Choroid plexus epithelial cell (primary cell): ENCODE results near the gene DPEP2.
"Not testable (repeated sequence)": the region's sequence is repeated elsewhere in the genome, so short reads cannot be mapped to it uniquely, and the experiment has no call there.

Source experiments
- DNase-seq: peaks from one replicate; pipeline ENCODE4 v3.0.0-alpha.2; 2010; ENCODE audit warnings: low read depth
- H3K4me3 ChIP-seq: 2 replicates; pipeline ENCODE4 v1.5.1; 2011; ENCODE audit warnings: low read depth, mild to moderate bottlenecking, control low read depth, low read length, moderate library complexity
- TF ChIP-seq, protein P1 (sequence below): conservative IDR thresholded peaks from 2 replicates; pipeline ENCODE4 v1.5.1; 2011; ENCODE audit warnings: low read depth, mild to moderate bottlenecking, control low read depth, inconsistent platforms, low read length, moderate library complexity

Gene DPEP2

DNA sequence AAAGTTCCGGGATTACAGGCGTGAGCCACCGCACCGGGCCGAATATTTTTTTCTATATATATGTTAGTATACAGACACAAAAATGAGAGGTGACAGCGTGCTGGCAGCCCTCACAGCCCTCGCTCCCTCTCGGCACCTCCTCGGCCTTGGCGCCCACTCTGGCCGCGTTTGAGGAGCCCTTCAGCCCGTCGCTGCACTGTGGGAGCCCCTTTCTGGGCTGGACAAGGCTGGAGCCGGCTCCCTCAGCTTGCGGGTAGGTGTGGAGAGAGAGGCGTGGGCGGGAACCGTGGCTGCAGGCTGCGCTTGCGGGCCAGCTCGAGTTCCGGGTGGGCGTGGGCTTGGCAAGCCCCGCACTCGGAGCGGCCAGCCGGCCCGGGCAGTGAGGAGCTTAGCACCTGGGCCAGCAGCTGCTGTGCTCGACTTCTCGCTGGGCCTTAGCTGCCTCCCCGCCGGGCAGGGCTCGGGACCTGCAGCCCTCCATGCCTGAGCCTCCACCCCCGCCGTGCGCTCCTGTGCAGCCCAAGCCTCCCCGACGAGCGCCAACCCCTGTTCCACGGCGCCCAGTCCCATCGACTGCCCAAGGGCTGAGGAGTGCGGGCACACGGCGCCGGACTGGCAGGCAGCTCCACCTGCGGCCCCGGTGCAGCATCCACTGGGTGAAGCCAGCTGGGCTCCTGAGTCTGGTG, 17.1 kb downstream of the DPEP2 start:
- TF ChIP-seq, protein P1, sequence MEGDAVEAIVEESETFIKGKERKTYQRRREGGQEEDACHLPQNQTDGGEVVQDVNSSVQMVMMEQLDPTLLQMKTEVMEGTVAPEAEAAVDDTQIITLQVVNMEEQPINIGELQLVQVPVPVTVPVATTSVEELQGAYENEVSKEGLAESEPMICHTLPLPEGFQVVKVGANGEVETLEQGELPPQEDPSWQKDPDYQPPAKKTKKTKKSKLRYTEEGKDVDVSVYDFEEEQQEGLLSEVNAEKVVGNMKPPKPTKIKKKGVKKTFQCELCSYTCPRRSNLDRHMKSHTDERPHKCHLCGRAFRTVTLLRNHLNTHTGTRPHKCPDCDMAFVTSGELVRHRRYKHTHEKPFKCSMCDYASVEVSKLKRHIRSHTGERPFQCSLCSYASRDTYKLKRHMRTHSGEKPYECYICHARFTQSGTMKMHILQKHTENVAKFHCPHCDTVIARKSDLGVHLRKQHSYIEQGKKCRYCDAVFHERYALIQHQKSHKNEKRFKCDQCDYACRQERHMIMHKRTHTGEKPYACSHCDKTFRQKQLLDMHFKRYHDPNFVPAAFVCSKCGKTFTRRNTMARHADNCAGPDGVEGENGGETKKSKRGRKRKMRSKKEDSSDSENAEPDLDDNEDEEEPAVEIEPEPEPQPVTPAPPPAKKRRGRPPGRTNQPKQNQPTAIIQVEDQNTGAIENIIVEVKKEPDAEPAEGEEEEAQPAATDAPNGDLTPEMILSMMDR = no peak
- no peak for DNase-seq
- no peak overlapping the region for H3K4me3 ChIP-seq

DNA sequence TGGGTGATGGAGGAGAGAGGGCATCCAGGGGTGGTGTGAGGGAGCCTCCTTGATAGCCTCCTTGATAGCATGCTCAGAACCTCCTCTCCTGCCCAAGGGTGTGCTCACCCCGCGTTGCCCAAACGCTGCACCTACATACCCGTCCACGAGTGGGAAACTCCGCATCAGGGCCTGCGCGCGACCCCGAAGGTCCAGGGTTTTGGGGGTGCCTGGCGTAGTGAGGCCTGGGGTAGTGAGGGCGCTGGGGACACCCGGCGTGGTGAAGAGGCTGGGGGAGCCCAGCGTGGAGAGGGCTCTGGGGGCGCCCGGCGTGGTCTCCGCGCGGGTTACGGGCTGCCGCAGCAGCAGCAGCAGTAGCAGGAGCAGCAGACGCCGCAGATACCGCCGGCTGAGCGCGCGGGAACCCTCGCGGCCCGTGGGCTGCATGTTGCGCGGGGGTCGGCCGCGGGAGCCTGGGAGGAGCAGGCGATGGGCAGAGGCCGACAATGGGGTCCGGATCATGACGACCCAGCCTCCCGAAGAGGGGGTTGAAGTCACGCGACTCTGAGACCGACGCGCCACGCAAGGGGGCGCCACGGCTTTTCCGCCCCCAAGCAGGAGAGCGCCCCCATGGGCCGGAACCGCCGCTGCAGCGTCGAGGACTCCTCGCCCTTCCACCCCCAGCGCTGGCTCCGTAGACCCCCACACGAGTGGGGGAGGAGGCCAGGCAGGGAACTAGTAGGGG, 19.2 kb downstream of the DPEP2 start, which contains the start of gene DPEP3:
TSS of gene DPEP3 (minus strand) at position 545 of the 724 bp plus-strand sequence. CDS start at position 426, 119 bp downstream.
- no peak for DNase-seq
- TF ChIP-seq, protein P1 = peak; percentile 46
- no peak within 1 kb of the TSS for H3K4me3 ChIP-seq

DNA sequence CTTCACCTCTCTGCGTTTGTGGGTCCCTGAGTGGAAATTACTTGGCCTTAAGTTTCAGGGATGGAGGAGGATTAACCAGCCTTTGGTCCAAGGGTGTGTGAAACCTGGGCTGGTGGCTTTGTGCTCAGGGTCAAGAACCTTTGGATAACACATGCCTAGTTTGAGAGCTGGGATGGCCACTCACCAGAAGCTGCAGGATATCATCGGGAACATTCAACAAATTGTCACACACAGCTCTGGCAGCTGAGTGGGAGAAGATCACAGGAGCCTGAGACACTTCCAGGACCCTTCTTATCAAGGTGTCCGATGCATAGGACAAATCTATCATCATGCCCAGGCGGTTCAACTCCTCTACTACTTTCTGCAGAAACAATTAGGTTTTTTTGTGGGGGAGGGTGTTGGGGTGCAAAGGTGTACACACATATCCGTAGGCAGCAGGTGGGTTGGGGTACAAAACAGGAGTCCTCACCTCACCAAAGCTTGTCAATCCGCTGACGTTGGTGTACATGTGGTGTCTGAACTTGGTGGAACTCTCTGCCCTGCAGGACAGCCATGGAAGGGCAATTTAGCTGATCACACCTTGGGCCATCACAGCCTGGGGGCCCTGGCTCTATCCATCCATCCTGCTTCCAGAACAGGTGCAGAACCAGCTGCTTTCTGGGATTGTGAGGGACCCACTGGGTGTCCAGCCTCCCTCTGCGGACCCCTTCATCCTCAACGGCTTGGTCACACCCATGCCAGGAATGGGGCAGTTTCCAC, 21.6 kb downstream of the DPEP2 start:
- no peak for DNase-seq
- no peak overlapping the region for H3K4me3 ChIP-seq
- TF ChIP-seq, protein P1 = no peak

DNA sequence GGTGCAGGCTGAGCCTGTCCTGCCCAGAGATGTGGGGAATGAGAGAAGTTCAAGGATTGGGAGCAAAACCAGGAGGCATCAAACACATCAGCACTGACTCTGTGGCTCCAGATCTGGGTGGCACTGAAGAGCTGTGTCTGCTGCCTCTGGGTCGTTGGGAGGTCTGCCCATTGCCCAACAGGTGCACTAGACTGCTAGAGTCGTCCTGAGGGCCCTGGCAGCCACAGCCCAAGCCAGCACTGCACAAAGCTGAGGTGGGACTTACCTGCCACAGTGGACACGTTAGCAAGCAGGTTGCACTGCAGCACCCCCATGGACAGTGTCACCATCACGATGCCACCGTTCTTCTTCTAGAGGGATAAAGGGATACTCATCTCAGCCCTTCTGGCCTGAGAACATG, 22.3 kb downstream of the DPEP2 start:
- TF ChIP-seq, protein P1 = no peak
- H3K4me3 ChIP-seq = no peak overlapping the region
- no peak for DNase-seq

DNA sequence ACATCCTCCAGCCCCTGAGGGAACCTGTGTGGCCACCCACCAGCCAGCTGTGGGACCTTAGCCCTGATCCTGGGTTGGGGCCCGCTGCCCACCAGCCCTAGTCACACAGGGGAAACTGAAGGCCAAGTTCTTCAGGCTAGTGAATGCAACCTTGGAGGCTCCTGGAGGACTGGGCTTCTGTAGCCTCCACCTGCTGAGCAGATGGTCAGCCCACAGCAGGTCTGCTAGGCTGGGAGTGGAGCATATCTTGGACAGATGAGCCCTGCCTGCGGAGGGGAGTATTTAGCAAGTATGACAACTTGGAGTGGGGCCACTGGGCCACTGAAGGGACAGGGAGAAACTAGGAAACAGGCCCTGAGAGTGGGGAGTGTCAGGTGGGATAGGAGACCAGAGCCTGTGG, 23.1 kb downstream of the DPEP2 start:
- TF ChIP-seq, protein P1 = no peak
- no peak for DNase-seq
- no peak overlapping the region for H3K4me3 ChIP-seq

DNA sequence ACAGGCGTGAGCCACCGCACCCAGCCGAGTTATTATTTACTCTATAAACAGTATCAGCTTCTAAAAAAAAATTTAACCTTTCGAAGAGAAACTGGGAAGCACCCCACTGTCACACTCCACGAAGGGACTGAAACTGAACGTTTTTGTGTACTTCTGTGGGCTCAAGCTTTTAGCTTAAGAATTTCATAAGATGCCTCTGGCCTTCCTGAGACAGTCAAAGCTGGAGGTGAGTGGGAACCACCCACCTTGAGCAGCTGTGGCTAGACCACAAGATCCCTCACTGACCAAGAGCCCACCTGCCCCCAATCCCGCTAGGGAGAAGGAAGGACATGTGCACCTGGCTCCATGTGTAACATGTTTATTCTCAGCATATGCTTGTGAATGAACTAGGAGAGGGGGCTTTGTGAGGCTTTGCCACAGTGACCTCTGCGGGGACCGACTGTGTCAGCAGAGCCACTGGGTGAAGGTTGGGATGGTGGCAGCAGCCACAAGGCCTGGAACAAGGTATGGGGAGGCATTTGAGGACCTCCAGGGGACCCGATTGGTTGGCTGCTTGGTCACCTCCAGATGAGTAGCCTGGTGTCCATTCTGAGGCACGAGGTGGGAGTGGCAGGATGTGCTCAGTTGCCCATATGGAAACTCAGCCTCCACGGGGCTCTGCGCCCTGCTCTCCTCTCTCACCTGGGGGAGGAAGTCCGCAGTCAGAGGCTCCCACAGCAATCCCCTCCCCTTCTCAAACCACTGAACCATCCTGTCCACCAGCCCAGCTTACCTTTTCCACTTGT, 23.8 kb downstream of the DPEP2 start:
- DNase-seq = no peak
- no peak overlapping the region for H3K4me3 ChIP-seq
- TF ChIP-seq, protein P1 = no peak

DNA sequence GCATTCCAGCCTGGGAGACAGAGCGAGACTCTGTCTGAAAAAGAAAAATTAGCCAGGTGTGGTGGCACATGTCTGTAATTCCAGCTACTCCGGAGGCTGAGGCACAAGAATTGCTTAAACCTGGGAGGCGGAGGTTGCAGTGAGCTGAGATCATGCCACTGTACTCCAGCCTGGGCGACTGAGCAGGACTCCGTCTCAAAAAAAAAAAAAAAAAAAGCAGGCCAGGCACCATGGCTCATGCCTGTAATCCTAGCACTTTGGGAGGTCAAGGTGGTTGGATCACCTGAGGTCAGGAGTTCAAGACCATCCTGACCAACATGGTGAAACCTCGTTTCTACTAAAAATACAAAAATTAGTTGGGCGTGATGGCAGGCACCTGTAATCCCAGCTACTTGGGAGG, 27.0 kb downstream of the DPEP2 start:
- not testable (repeated sequence) for H3K4me3 ChIP-seq, DNase-seq
